ENCODE results near the gene CYP3A5.

Gene CYP3A5

GRCh38 chr7:99719996-99720769 is 40.4 kb upstream of the CYP3A5 start:
- no peak overlapping the region for H2BK12ac ChIP-seq (ENCODE audit: low read length in 2 of 2)
- H3K27me3 ChIP-seq (ENCODE audit: control insufficient read depth in 1 of 2, insufficient read depth in 1 of 2, low read length in 2 of 2), result peaks cover 0 to 6% of the 10 kb centered on the region in 2 experiments
- no peak overlapping the region for H4K8ac ChIP-seq (ENCODE audit: low read length)
- 82% methylated on average over 1 of the region's 4 CpGs for WGBS
- no peaks in the 10 kb centered on the region for H3K79me1 ChIP-seq (replicated peaks; ENCODE audit: low read length, poor library complexity, severe bottlenecking)
- no peak overlapping the region for H2BK5ac ChIP-seq (ENCODE audit: low read depth, low read length, poor library complexity, severe bottlenecking)
- H2AK5ac ChIP-seq (ENCODE audit: low read length, severe bottlenecking), result no peak overlapping the region
- no peak overlapping the region for H2BK15ac ChIP-seq (ENCODE audit: low read depth, poor library complexity, severe bottlenecking)
- no peak overlapping the region for H3K9ac ChIP-seq (ENCODE audit: low read length)
- H3K27ac ChIP-seq (ENCODE audit: low read length, poor library complexity, severe bottlenecking), result no peak overlapping the region
- H3K4me1 ChIP-seq (ENCODE audit: control insufficient read depth, insufficient read depth, low read depth, low read length), result no peaks in the 10 kb centered on the region
- H3K9me3 ChIP-seq (ENCODE audit: control insufficient read depth, low read length), result no peaks in the 10 kb centered on the region
- no peak overlapping the region for H3K4ac ChIP-seq (ENCODE audit: low read depth in 1 of 2, low read length in 2 of 2)
- H3K14ac ChIP-seq (ENCODE audit: low read length in 2 of 2), result no peak overlapping the region
- no peak overlapping the region for H4K91ac ChIP-seq (ENCODE audit: low read length)
- no peak overlapping the region for H2BK120ac ChIP-seq (ENCODE audit: low read depth, low read length)
- DNase-seq, result no peak
- H3K23ac ChIP-seq (ENCODE audit: low read length in 2 of 2), result no peak overlapping the region
- no peak overlapping the region for H3K18ac ChIP-seq (ENCODE audit: low read depth in 1 of 2, low read length in 2 of 2)
- no peak overlapping the region for H2AFZ ChIP-seq (ENCODE audit: low read depth, low read length)
- H3K36me3 ChIP-seq (ENCODE audit: control insufficient read depth in 1 of 2, insufficient read depth in 2 of 2, low read depth in 1 of 2, low read length in 2 of 2), result no peaks in the 10 kb centered on the region
- no peak overlapping the region for H3K4me2 ChIP-seq (ENCODE audit: low read length, poor library complexity, severe bottlenecking)
- H3K4me3 ChIP-seq (ENCODE audit: insufficient read depth in 1 of 2, low read depth in 1 of 2, low read length in 2 of 2), result no peak overlapping the region

- H3K18ac ChIP-seq (ENCODE audit: low read depth in 1 of 2, low read length in 2 of 2), result no peak overlapping the region
- H2BK15ac ChIP-seq (ENCODE audit: low read depth, poor library complexity, severe bottlenecking), result no peak overlapping the region
- H3K27ac ChIP-seq (ENCODE audit: low read length, poor library complexity, severe bottlenecking), result no peak overlapping the region
- H4K8ac ChIP-seq (ENCODE audit: low read length), result no peak overlapping the region
- WGBS, result no CpG with 5 or more reads among the region's 3 CpGs
- no peaks in the 10 kb centered on the region for H3K36me3 ChIP-seq (ENCODE audit: control insufficient read depth in 1 of 2, insufficient read depth in 2 of 2, low read depth in 1 of 2, low read length in 2 of 2)
- no peak overlapping the region for H2AK5ac ChIP-seq (ENCODE audit: low read length, severe bottlenecking)
- H3K4ac ChIP-seq (ENCODE audit: low read depth in 1 of 2, low read length in 2 of 2), result no peak overlapping the region
- no peak overlapping the region for H2BK120ac ChIP-seq (ENCODE audit: low read depth, low read length)
- H2BK12ac ChIP-seq (ENCODE audit: low read length in 2 of 2), result no peak overlapping the region
- no peaks in the 10 kb centered on the region for H3K4me1 ChIP-seq (ENCODE audit: control insufficient read depth, insufficient read depth, low read depth, low read length)
- no peak overlapping the region for H3K4me3 ChIP-seq (ENCODE audit: insufficient read depth in 1 of 2, low read depth in 1 of 2, low read length in 2 of 2)
- no peak overlapping the region for H3K4me2 ChIP-seq (ENCODE audit: low read length, poor library complexity, severe bottlenecking)
- no peak overlapping the region for H3K23ac ChIP-seq (ENCODE audit: low read length in 2 of 2)
- no peak overlapping the region for H3K9ac ChIP-seq (ENCODE audit: low read length)
- peaks cover 0 to 6% of the 10 kb centered on the region in 2 experiments for H3K27me3 ChIP-seq (ENCODE audit: control insufficient read depth in 1 of 2, insufficient read depth in 1 of 2, low read length in 2 of 2)
- H3K79me1 ChIP-seq (replicated peaks; ENCODE audit: low read length, poor library complexity, severe bottlenecking), result no peaks in the 10 kb centered on the region
- no peak overlapping the region for H3K14ac ChIP-seq (ENCODE audit: low read length in 2 of 2)
- no peak for DNase-seq
- H4K91ac ChIP-seq (ENCODE audit: low read length), result no peak overlapping the region
- no peak overlapping the region for H2BK5ac ChIP-seq (ENCODE audit: low read depth, low read length, poor library complexity, severe bottlenecking)
- H2AFZ ChIP-seq (ENCODE audit: low read depth, low read length), result no peak overlapping the region
- H3K9me3 ChIP-seq (ENCODE audit: control insufficient read depth, low read length), result peaks cover 7% of the 10 kb centered on the region
Observed at GRCh38 chr7:99713995-99714570, 34.3 kb upstream of the CYP3A5 start.

GRCh38 chr7:99709838-99710578 is 30.2 kb upstream of the CYP3A5 start:
- Histone ChIP-seq H3K14ac (ENCODE audit: low read length in 2 of 2) (no peak overlapping the region), H3K23ac (ENCODE audit: low read length in 2 of 2) (no peak overlapping the region), H3K79me1 (replicated peaks; ENCODE audit: low read length, poor library complexity, severe bottlenecking) (no peaks in the 10 kb centered on the region), H3K36me3 (ENCODE audit: control insufficient read depth in 1 of 2, insufficient read depth in 2 of 2, low read depth in 1 of 2, low read length in 2 of 2) (no peaks in the 10 kb centered on the region), H3K4me1 (ENCODE audit: control insufficient read depth, insufficient read depth, low read depth, low read length) (no peaks in the 10 kb centered on the region), H2BK12ac (ENCODE audit: low read length in 2 of 2) (no peak overlapping the region), H4K91ac (ENCODE audit: low read length) (no peak overlapping the region), H3K4ac (ENCODE audit: low read depth in 1 of 2, low read length in 2 of 2) (no peak overlapping the region), H2BK15ac (ENCODE audit: low read depth, poor library complexity, severe bottlenecking) (no peak overlapping the region), H4K8ac (ENCODE audit: low read length) (no peak overlapping the region), H3K27ac (ENCODE audit: low read length, poor library complexity, severe bottlenecking) (no peak overlapping the region), H2AK5ac (ENCODE audit: low read length, severe bottlenecking) (no peak overlapping the region), H3K9ac (ENCODE audit: low read length) (no peak overlapping the region), H3K4me2 (ENCODE audit: low read length, poor library complexity, severe bottlenecking) (no peak overlapping the region), H3K4me3 (ENCODE audit: insufficient read depth in 1 of 2, low read depth in 1 of 2, low read length in 2 of 2) (no peak overlapping the region), H3K18ac (ENCODE audit: low read depth in 1 of 2, low read length in 2 of 2) (no peak overlapping the region), H3K9me3 (ENCODE audit: control insufficient read depth, low read length) (peaks cover 47% of the 10 kb centered on the region), H2BK120ac (ENCODE audit: low read depth, low read length) (no peak overlapping the region), H3K27me3 (ENCODE audit: control insufficient read depth in 1 of 2, insufficient read depth in 1 of 2, low read length in 2 of 2) (peaks cover 0 to 6% of the 10 kb centered on the region in 2 experiments), H2BK5ac (ENCODE audit: low read depth, low read length, poor library complexity, severe bottlenecking) (no peak overlapping the region), H2AFZ (ENCODE audit: low read depth, low read length) (no peak overlapping the region)
- DNase-seq, result no peak
- WGBS, result 88% methylated on average over 1 of the region's 2 CpGs

GRCh38 chr7:99709260-99709659 is 29.5 kb upstream of the CYP3A5 start:
- Histone ChIP-seq H3K4ac (ENCODE audit: low read depth in 1 of 2, low read length in 2 of 2) (no peak overlapping the region), H4K8ac (ENCODE audit: low read length) (no peak overlapping the region), H3K9me3 (ENCODE audit: control insufficient read depth, low read length) (peaks cover 44% of the 10 kb centered on the region), H3K4me3 (ENCODE audit: insufficient read depth in 1 of 2, low read depth in 1 of 2, low read length in 2 of 2) (no peak overlapping the region), H2BK12ac (ENCODE audit: low read length in 2 of 2) (no peak overlapping the region), H3K4me2 (ENCODE audit: low read length, poor library complexity, severe bottlenecking) (no peak overlapping the region), H3K4me1 (ENCODE audit: control insufficient read depth, insufficient read depth, low read depth, low read length) (no peaks in the 10 kb centered on the region), H3K18ac (ENCODE audit: low read depth in 1 of 2, low read length in 2 of 2) (no peak overlapping the region), H3K23ac (ENCODE audit: low read length in 2 of 2) (no peak overlapping the region), H3K27me3 (ENCODE audit: control insufficient read depth in 1 of 2, insufficient read depth in 1 of 2, low read length in 2 of 2) (peaks cover 0 to 6% of the 10 kb centered on the region in 2 experiments), H3K27ac (ENCODE audit: low read length, poor library complexity, severe bottlenecking) (no peak overlapping the region), H2BK120ac (ENCODE audit: low read depth, low read length) (no peak overlapping the region), H2BK15ac (ENCODE audit: low read depth, poor library complexity, severe bottlenecking) (no peak overlapping the region), H2BK5ac (ENCODE audit: low read depth, low read length, poor library complexity, severe bottlenecking) (no peak overlapping the region), H2AFZ (ENCODE audit: low read depth, low read length) (no peak overlapping the region), H2AK5ac (ENCODE audit: low read length, severe bottlenecking) (no peak overlapping the region), H3K14ac (ENCODE audit: low read length in 2 of 2) (no peak overlapping the region), H3K79me1 (replicated peaks; ENCODE audit: low read length, poor library complexity, severe bottlenecking) (no peaks in the 10 kb centered on the region), H4K91ac (ENCODE audit: low read length) (no peak overlapping the region), H3K36me3 (ENCODE audit: control insufficient read depth in 1 of 2, insufficient read depth in 2 of 2, low read depth in 1 of 2, low read length in 2 of 2) (no peaks in the 10 kb centered on the region), H3K9ac (ENCODE audit: low read length) (no peak overlapping the region)
- 86% methylated on average over 2 of the region's 2 CpGs for WGBS
- DNase-seq, result no peak

Measured in mesenchymal stem cell (in vitro differentiated cells and primary cell).